ENCODE results near the gene IL11.

The IL11 gene

DNA sequence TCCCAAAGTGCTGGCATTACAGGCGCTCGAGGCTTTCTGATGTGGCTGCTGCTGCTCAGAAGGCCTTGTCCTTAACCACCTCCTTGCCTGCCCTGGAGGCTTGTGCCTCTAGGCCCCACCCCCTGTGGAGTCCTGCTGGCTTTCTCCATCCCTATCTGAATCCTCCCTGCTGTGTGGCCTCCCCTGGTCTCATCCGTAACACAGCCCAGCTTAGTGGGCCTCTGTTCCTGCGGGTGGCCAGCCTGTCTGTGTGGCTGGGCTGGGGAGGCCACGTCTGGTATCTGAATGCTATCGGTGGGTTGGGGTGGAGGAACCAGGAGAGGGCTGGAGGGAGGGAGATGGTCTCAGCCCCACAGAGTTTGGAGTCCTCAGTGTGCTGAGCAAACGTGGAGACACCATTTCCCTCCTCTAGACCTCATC, 20.2 kb upstream of the IL11 start:
- no peak overlapping the region for H3K4me3 ChIP-seq (ENCODE audit: low read depth, low read length)
- in situ Hi-C loops (cut with HindIII; ENCODE audit: low sequenced_read_pairs), result loop anchor here (10.0 kb wide), 1 partner anchor 216 kb away; no protein-coding TSS in a partner anchor
- DNase-seq (ENCODE audit: low read depth, low spot score), result peak; percentile 37
- TF ChIP-seq, protein P1, sequence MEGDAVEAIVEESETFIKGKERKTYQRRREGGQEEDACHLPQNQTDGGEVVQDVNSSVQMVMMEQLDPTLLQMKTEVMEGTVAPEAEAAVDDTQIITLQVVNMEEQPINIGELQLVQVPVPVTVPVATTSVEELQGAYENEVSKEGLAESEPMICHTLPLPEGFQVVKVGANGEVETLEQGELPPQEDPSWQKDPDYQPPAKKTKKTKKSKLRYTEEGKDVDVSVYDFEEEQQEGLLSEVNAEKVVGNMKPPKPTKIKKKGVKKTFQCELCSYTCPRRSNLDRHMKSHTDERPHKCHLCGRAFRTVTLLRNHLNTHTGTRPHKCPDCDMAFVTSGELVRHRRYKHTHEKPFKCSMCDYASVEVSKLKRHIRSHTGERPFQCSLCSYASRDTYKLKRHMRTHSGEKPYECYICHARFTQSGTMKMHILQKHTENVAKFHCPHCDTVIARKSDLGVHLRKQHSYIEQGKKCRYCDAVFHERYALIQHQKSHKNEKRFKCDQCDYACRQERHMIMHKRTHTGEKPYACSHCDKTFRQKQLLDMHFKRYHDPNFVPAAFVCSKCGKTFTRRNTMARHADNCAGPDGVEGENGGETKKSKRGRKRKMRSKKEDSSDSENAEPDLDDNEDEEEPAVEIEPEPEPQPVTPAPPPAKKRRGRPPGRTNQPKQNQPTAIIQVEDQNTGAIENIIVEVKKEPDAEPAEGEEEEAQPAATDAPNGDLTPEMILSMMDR (IDR thresholded peaks at IDR 0.05; ENCODE audit: low read depth, low read length), result no peak

DNA sequence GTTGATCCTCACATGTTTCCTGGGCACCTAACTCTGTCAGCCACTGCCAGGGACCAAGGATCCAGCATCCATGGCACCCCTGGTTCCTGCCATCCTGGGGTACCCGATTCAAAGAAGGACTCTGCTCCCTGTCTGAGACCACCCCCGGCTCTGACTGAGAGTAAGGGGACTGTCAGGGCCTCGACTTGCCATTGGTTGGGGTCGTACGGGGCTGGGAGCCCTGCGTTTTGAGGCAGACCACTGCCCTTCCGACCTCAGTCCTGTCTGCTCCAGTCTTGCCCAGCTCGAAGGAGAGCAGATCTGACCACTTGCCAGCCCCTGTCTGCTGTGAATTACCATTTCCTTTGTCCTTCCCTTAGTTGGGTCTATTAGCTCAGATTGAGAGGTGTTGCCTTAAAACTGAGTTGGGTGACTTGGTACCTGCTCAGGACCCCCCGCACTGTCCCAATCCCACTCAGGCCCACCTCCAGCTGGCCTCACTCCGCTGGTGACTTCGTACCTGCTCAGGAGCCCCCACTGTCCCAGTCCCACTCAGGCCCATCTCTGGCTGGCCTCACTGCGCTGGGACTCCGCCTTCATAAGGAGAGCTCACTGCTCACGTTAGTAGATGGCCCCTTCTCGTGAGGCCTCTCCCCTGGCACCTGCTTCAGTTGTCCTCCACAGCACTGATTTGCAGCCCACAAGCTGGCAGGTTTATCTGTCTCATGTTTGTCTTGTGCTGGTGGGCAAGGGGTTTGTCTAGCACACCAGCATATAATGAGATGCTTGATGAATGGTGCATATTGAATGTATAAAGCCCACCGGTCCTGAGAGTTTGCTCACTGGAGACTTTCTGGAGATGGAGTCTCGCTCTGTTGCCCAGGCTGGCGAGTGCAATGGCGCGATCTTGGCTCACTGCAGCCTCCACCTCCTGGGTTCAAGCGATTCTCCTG, 19.4 kb upstream of the IL11 start:
- TF ChIP-seq, protein P1 (IDR thresholded peaks at IDR 0.05; ENCODE audit: low read depth, low read length), result no peak
- H3K4me3 ChIP-seq (ENCODE audit: low read depth, low read length), result no peak overlapping the region
- no peak for DNase-seq (ENCODE audit: low read depth, low spot score)
- in situ Hi-C loops (cut with HindIII; ENCODE audit: low sequenced_read_pairs), result loop anchor here (10.0 kb wide), 1 partner anchor 215 kb away; no protein-coding TSS in a partner anchor

DNA sequence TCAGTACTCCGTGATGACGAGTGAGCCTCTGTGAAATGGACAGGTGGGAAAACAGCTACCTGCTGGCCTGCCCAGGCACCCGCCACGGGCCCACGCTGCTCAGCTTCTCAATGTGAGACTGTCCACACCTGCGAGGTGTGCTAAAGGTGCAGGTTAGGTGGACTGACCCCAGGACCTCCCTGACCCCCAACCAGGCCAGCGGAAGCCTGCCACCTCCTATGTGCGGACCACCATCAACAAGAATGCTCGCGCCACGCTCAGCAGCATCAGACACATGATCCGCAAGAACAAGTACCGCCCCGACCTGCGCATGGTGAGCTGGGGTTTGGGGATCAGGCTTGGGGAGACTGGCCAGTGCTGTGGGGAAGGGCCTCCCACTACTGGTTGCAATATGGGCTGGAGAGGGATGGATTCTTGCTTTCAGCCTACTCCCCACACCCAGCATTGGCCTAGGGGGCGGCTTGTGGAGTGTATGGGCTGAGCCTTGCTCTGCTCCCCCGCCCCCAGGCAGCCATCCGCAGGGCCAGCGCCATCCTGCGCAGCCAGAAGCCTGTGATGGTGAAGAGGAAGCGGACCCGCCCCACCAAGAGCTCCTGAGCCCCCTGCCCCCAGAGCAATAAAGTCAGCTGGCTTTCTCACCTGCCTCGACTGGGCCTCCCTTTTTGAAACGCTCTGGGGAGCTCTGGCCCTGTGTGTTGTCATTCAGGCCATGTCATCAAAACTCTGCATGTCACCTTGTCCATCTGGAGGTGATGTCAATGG, 17.7 kb upstream of the IL11 start:
- no peak for DNase-seq (ENCODE audit: low read depth, low spot score)
- in situ Hi-C loops (cut with HindIII; ENCODE audit: low sequenced_read_pairs), result no loop called here
- TF ChIP-seq, protein P1 (IDR thresholded peaks at IDR 0.05; ENCODE audit: low read depth, low read length), result no peak
- H3K4me3 ChIP-seq (ENCODE audit: low read depth, low read length), result peak overlapping the region; percentile 99

DNA sequence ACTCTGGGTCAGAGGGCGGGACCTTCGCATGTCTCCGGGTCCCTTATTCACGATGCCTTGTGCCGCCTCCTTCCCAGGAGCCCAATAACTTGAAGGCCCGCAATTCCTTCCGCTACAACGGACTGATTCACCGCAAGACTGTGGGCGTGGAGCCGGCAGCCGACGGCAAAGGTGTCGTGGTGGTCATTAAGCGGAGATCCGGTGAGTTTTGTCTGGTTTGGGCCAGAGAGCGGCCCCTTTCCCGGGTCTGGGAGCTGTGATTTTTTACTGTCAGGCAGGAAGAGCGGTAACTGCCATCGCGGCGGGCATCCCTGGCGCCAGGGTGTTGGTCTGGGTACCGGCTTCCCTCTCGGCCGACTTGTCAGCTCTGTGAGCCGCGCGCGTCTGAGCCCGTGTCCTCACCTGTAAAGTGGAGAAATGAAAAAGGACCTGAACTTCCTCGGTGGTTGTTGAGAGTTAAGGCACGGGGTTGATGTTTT, 16.3 kb upstream of the IL11 start:
- H3K4me3 ChIP-seq (ENCODE audit: low read depth, low read length), result peak overlapping the region; percentile 99
- TF ChIP-seq, protein P1 (IDR thresholded peaks at IDR 0.05; ENCODE audit: low read depth, low read length), result no peak
- DNase-seq (ENCODE audit: low read depth, low spot score), result no peak
- in situ Hi-C loops (cut with HindIII; ENCODE audit: low sequenced_read_pairs), result no loop called here

DNA sequence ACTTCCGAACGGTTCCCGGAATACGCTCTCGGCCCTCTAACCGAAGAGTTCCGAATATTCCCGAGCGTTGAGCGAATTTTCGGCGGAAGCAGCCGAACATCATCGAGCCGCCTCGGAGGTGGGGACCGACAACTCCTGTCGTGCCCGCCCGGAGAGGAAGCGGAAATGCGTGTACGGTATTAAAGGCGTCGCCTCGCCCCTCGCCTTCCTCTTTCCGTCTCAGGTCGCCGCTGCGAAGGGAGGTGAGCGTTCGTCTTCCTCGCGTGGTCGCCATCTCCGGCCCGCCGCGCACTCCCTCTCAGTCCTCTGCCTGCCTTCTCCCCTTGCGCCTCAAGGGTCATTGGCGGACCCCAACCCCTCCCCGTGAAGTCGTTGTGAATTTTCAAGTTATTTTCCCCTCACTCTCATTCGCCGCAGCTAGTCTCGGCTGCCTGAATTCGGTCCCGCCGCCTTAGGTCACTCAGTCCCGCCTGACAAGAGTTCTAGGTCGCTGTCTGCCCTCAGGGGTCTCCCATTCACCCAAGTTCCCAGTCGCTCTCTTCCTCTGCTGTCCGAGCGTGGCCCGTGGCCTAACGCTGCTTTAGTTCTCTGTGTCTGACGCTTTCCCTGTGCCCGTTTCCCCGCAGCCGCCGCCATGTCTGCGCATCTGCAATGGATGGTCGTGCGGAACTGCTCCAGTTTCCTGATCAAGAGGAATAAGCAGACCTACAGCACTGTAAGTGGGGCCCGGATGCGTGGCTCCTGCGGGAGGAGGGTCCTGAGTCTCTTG, 15.6 kb upstream of the IL11 start, which contains the start of gene RPL28:
RPL28 (plus strand) TSS at position 209 of the 769 bp plus-strand sequence; CDS start at position 635, 426 bp downstream.
- DNase-seq (ENCODE audit: low read depth, low spot score), result peak; percentile 98
- H3K4me3 ChIP-seq (ENCODE audit: low read depth, low read length), result peak within 1 kb of the TSS; percentile 99
- TF ChIP-seq, protein P1 (IDR thresholded peaks at IDR 0.05; ENCODE audit: low read depth, low read length), result no peak
- in situ Hi-C loops (cut with HindIII; ENCODE audit: low sequenced_read_pairs), result no loop called here

All from astrocyte of the spinal cord (primary cell).